Activated CD8-positive, alpha-beta memory T cell treated with anti-CD3 and anti-CD28 coated beads for 48 hours (primary cell): Measurements from ENCODE around the gene BCAS3.

ENCODE experiments used
- DNase-seq, 3 experiments: peaks; one replicate each; pipeline ENCODE4 v3.0.0-alpha.2; 2020; ENCODE audit warnings: low read depth in 2 of 3, low spot score in 2 of 3

Gene BCAS3

DNA sequence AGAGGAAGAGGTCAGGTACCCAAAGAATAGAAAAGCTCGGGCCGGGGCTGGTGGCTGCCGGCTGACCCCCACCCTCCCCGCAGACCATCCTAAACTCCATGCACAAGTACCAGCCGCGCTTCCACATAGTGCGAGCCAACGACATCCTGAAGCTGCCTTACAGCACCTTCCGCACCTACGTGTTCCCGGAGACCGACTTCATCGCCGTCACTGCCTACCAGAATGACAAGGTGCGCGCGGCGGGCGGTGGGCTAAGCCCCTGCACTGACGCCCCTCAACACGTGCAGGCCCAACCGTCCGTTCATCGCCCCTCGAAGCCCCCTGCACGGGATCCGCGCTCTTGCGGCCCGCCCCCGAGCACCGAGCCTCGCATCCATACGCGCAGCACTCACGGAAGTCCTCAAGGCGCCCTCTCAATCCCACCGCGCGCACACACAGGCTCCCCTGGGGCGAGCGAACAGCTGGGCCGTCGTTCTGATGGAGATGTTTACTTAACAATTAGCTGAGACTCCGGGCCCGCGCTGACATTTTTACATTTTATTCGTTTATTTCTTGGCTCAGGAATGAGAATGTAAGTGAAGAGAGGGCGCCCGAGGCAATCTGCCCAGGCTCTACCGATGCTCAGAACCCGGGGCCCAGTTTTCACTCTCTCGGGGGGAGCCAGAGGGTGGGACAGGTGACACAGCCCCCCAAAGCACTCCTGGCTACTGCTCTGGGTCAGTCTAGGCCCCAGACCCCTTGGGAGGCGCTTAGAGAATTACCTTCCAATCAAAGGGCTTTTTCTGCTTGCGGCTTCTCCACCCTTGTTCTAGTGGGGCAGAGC, 725.5 kb downstream of the BCAS3 start:
- DNase-seq, result no peak

DNA sequence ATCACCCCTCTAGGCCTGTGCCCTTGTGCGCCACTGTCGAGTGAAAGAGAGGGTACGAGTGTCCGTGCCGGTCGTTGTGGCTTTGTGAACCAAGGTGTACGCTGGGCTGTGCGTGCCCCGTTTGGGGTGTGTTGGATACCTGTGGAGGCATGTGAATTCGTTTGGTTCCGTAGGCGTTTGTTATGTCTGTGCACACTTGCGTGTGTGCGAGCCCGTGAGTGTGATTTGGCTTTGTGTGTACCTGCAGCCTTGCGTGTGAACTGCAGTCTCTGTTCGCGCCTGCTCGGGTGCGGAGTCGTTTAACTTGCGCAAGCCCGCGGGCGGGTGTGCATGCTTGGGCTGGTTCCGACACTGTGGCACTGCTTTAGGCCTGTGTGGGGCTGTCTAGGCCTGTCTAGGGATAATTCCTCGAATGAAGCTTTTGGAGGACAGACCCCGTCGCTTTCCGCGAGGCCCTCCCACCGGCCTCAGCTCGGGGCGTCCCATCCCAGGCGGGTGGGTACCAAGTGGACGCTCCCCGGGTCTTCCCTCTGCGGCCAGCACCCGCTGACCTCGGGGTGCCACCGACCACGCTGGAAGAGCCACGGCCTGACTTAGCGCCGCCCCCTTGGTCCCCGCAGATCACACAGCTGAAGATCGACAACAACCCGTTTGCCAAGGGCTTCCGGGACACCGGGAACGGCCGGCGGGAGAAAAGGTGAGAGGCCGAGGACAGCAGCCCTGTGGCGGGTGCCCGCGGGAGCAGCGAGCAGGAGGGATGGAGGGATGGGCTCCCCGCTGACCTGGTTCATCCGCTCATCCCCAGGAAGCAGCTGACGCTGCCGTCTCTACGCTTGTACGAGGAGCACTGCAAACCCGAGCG, 726.4 kb downstream of the BCAS3 start:
- DNase-seq, result no peak

DNA sequence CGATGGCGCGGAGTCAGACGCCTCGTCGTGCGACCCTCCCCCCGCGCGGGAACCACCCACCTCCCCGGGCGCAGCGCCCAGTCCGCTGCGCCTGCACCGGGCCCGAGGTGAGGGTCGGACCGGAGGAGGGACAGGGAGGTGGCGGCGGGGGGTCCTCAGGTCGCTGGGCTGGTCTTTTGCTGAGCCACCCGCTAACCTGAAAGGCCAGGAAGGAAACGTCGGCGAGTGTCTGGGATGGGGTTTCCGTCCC, 726.9 kb downstream of the BCAS3 start:
- no peak for DNase-seq

DNA sequence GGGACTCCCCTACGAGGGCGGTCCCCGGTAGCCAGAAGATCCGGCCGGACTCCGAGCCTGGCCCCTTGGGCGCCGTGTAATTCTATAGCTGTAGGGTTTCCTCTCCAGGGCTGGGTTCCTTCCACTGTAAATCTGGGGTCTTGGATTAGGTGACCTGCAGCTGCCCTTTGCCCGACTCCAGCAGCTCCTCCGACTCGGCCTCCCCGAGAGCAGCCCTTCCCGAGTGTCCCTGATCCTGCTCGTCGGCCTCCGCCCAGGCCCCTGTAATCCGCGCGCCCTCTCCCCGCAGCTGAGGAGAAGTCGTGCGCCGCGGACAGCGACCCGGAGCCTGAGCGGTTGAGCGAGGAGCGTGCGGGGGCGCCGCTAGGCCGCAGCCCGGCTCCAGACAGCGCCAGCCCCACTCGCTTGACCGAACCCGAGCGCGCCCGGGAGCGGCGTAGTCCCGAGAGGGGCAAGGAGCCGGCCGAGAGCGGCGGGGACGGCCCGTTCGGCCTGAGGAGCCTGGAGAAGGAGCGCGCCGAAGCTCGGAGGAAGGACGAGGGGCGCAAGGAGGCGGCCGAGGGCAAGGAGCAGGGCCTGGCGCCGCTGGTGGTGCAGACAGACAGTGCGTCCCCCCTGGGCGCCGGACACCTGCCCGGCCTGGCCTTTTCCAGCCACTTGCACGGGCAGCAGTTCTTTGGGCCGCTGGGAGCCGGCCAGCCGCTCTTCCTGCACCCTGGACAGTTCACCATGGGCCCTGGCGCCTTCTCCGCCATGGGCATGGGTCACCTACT, 727.4 kb downstream of the BCAS3 start:
- no peak for DNase-seq

DNA sequence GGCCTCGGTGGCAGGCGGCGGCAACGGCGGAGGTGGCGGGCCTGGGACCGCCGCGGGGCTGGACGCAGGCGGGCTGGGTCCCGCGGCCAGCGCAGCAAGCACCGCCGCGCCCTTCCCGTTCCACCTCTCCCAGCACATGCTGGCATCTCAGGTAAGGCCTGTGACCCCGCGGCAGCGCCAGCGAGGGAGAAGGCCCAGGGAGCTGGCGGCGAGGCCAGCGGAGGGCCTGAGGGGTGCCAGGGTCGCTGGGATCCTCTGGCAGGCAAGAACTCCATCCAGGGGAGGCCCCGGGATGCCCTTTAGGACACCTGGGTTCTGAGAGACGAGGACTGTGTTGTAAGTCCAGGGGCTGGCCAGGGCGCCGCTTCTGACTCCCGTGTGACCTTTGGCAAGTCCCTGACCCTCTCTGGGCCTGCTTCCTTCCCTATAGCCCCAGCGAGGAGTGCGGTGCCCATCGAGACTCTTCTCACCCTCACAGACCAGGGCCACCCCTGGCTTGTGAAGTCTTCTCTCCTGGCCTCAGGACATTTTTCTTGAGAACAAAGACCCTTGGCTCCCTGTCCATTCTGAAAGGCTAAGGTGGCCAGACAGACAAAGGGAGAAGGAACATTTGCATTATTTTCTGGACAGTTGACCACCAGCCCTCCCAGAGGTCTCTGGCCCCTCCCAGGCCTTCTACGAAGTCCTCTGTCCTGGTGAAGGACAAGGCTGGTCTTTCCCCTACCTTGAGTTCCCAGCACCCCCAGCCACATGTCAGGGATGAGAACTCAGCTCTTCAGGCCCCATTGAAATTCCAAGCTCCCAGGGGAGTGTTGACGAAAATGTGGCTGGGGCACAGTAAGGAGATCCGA, 728.3 kb downstream of the BCAS3 start:
- no peak for DNase-seq

DNA sequence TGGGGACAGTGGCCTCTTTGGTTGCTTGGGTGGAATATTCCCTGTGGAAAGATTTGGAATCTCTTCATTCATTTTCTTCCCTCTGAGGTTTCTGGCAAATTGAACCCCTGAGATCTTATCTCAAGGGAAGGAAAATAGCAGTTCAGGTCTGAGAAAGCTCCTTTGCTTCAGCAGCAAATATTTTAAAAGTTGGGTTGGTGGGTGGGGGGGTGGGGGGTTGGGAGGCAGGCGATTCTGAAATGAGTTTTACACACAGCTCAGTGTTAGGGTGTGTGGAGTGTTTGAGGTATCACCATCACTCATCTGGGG, 728.8 kb downstream of the BCAS3 start:
- no peak for DNase-seq

DNA sequence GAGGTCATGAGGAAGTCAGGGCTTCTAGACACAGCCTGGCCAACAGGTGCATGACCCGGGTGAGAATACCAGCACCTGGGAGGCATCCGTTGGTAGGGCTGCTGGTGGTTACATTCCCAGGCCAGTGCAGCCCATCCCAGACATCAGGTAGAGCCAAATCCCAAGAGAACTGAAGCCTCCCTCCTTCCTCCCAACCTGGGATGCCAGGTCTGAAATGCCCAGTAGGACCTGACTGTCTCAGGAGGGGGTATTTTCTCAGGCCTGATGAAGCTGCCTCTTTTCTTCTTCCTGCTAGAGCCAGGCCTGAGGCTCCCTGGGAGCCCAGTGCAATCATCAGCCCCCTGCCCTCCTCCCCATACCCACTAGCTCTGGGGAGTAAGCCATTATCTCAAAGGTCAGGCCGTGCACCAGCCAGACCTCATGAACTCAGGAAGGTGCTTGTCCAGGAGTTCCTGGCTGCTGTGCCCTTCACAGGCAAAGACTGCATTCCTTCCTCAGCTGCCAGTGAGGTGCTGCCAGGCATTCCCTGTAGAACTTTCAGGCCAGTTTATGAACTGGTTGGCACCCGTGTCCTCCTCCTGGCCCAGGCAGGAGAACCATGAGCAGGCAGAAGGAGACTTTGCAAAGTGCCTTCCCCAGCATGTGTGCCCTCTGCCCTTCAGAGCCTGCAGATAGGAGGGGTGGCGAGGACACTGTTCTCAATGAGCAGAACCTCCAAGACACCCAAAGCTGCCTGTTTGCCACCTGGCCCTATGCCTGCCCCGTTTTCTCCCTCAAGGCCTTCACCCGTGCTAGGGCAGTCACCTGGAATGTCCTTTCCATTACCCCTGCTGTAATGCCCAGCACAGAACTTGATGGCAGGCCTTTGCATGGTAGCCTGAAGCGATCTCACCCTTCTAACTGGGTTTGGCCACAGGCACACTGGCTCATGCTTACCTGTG, 729.6 kb downstream of the BCAS3 start:
- no peak for DNase-seq

DNA sequence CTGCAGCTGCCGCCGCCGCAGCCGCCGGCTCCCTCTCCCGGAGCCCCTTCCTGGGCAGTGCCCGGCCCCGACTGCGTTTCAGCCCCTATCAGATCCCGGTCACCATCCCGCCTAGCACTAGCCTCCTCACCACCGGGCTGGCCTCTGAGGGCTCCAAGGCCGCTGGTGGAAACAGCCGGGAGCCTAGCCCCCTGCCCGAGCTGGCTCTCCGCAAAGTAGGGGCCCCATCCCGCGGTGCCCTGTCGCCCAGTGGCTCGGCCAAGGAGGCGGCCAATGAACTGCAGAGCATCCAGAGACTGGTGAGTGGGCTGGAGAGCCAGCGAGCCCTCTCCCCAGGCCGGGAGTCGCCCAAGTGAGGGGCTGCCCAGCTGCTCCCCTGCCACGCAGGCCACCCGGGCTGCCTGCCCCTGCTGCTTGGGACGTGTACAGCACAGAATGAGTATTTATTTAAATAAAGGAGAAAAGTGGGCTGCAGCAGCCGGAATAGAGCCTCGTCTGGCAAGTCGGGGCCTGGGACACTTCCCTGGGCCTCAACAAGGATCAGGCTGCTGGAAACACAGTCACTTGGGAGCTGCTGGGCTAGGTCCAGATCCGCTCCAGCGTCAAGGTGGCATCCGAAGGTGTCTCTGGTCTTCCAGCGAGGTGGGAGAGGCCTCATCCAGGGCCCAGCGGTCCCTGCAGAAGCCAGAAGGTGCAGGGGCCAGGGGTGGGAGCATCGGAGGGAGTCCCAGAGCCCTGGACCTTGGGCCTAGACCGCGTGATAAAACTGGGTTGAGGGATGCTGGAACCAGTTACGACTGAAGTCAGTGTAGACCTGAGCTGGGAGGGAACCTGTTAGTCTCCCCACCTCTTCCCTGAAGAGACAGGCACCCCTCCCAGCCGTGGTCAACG, 730.7 kb downstream of the BCAS3 start:
- no peak for DNase-seq

DNA sequence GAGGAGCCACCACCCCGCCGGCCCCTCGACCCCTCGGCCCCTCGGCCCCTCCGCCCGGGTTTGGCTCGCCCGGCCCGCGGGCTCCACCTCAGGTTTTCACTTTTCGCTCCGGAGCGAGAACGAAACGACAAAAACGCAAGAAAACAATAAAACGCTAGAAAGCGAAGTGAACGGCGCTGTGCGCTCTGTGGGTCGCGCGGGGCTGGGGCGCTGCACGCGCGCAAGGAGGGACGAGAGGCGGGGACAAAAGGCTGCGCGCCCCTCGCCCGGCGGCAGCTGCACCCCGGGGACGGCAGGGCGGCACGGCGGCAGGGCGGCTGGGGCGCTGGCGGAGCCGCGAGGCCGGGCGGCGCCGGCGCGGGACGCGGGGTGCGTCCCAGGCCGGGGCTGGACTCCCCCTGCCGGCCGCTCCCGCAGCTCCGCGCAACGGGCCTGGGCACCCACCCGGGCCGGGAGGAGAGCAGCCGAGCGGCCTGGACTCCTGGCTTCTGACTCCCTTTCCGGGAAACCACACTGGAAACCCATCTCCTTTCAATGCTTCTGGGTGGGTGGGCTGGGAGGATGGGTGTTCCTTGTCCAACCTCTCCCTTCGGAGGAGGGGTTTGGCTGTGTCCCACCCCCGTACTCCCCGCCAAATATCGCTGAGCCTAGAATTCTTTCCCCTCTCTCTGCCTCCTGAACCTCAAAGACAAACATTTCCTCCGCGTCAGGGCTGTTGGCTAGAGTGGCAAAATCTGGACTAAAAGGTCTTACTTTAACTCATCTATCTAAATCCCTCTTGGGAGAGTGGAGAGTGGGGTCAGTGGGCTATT, 731.9 kb downstream of the BCAS3 start:
- DNase-seq, result no peak

DNA sequence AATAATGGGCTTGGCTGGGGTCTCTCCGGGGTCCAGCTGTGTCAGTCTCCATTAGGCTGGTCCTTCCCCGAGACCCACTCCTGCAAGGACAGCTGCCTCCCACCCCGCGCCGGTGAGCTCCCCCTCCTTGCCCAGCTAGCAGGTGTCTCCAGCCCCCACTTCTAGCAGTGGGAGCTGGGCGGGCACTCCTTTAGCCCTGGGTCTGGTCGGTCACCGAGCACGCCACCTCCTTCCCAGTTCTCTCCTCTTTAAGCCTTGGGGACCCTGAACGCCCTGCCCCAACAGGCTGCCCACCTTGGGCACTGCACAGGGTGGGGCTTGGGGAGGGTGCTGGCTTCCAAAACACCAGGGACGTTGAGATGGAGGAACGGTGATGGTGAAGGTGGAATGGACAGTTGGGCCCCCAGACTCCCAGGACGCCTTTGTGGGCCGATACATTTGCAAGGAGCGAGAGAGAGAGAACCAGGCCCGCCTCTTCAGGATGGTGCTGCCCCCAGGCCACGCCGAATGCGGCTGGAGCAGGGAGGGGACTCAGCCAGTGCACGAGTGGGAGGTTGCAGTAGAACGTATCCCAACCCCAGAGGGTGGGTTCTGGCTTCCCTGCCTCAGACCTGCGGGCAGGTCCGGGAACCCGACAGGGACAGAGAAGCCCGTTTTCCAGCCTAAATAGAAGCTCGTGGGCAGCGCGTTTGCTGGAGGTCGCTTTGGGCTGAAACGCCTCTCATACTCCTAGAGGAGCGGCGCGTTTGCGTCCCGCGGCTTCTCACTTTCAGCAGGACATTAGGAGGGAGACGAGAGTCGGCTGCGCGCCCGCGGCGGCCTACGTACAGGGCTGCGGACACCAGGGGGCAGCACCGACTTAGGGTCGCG, 732.7 kb downstream of the BCAS3 start:
- DNase-seq, result peak in 2 of 3 experiments; percentile 31 to 59

DNA sequence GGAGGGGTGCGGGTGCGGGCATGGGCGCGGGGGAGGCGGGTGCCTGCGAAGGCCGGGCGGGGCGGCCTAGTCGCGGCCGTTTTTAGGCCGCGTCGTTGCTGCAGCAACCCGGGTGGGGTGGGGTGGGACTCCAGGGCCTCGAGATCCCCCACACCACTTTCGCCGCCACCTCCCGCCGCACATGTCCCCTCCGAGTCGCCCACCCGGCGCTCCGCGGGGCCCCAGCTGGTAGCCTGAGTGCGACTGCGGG, 733.3 kb downstream of the BCAS3 start:
- DNase-seq, result no peak

DNA sequence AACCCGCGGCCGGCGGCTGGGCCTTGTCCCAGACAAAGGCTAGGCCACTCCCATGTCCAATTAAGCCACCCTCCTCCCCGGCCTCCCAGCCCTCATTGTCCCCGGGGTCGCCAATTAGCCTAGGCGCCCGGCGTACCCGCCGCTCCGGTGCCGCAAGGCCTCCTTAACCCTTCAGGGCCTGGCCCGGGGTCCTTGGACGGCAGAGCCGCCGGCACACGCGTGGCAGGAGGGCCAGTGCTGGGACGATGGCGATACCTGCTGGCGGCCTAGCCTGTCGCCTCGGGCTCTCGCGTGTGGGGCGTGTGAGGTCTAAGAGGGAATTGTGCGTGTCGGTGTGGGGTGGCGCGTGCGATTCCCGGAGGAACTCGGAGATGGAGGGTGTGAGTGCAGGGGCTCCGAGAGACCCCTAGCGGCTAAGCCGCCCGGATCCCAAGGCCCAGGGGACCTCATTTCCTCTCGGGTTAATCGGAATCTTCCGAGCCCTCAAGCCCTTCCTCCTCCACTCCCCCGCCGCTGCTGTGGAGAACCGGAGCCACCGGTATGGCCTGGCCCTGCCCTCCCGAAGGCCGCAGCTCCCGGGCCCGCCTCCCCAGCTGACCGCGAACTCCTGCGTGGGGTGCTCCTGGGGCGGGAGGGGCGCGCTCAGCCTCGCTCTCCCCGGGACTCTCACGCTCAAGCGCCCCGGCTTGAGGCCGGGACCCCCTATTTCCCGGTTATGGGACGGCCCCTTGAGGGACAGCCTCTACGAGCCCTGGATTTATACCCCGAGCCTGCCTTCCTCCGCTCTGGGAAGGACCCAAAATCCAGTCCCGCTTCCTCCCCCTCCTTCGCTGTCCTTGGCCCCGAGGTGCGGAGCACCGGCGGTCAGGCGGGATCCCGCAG, 733.9 kb downstream of the BCAS3 start:
- DNase-seq, result no peak

DNA sequence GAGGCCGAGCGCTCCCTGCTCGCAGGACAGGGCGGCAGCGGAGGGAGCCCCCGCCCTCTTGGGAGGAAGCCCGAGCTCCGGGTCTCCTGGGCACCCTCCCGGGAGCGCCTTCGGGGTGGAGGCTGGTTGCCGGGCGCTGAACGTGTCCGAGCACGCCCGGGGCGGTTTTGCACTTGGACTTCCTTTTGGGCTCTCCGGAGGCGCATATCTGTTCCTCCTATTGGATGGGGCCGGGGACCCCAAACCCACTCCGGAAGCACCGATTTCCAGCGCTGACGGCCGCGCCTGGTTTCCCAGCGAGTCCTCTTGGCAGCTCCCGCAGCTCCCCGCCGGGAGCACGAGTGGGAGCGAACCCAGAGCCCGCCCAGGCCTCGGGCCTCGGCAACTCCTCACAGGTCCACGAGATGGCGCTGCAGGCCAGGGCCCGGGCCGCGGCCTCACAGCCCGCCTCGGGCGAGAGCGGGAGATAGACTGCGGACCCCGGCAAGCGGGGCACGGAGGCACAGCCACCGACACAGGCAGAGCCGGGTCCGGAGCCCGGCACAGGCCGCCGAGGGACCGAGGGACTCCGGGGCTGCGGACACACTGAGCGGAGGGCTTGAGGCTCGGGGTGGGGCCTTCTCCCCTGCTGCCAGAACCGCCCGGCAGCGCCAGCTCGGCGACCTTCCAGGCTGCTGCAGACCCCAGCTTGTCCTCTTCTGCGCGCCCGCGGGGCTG, 734.6 kb downstream of the BCAS3 start:
- peak; percentile 58 to 69 (median 65) for DNase-seq

DNA sequence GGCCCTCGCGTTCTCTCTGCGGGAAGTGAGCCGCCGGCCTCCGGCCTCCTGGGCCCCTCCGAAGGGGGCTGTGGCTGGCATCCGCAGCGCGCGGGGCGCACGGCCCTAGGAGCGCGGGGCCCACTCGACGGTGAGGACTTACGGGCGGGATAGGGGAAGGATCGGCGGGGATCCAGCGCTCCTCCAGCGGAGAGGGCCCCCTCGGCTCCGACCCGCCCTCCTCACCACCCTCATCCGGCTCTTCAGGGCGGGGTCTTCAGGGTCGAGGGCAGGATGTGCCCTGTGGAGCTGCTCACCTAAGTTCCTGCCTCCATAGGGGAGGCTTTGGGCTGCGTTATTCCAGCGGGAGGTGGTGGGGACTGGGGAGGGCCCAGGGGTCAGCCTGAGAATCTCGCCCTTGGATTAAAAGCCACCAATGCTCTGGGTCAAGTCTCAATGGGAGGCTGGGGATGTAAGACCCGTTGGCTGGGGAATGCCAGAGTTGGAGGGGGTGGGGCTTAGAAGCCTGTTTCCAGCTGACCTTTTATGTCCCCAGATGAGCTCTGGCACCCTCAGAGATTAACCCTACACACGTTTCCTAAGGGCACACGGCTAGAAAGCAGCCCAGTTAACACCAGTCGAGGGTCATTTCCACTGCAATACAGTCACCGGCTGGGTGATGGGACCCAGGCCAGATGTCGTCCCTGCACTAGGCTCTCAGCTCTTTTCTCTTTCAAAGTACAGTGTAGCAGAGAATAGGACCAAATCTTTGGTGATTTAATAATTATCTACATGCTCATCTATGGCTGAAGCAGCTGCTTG, 735.4 kb downstream of the BCAS3 start:
- no peak for DNase-seq

DNA sequence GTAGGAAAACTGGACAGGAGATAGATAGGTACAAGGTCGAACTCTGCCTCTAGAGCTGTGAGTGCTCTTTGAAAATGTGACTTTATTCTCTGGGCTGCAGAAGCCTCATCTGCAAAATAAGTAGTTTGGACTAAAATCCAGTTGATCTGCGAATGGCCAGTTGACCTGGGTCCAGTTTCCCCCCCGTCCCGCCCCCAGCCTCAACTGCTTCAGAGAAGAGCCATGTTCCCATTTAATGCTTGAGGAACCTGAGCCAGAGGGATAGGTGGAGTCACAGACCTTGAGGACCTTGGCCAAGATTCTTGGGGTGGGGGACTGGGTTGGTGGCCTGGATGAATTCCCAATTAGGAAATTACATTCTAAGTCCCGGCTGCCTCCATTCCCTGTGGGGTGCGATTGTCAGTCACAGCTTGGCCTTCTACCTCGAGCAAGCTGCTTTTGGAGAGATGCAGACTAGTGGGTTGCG, 736.0 kb downstream of the BCAS3 start:
- DNase-seq, result no peak
